Vagina (tissue), 2 donors: ENCODE measurements around the gene JAKMIP3.

Source experiments
- POLR2A ChIP-seq, 2 donors: fragments of 450-650 bp; IDR thresholded peaks; one replicate each; pipeline ENCODE4 v1.6.1; 2017; ENCODE audit warnings: antibody characterized with exemption in 2 of 2, mild to moderate bottlenecking in 2 of 2, moderate library complexity in 2 of 2
- TF ChIP-seq, protein P1 (sequence below), 3 experiments: fragments of 450-650 bp in 2 of 3; fragments of 200-600 bp in 1 of 3; sonication (generic) in 1 of 3; IDR thresholded peaks; one replicate each; pipeline ENCODE4 v1.5.1; 2017 to 2019; ENCODE audit warnings: antibody characterized with exemption in 3 of 3, mild to moderate bottlenecking in 2 of 3, moderate library complexity in 2 of 3

DNA sequence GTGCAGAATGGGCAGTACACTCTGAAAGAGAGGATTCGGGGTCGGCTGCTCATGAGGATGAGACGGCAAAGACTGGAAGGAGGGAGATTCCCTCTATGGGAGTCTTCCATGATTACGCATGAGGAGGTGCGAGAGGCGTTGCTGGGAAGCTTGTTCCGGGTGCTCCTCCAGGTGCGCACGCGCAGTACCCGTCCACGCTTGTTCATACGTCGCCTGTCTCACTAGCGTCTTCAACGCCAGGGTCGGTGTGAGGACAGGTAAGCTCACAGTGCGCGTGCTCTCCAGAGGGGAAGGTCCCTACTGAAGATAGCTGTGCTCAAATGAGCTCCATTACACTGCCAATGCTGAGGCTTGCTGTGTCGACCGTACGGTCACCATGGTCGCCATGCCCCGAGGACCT, 44.7 kb upstream of the JAKMIP3 start:
- no peak for TF ChIP-seq POLR2A (IDR thresholded peaks at IDR 0.05)
- TF ChIP-seq, protein P1, sequence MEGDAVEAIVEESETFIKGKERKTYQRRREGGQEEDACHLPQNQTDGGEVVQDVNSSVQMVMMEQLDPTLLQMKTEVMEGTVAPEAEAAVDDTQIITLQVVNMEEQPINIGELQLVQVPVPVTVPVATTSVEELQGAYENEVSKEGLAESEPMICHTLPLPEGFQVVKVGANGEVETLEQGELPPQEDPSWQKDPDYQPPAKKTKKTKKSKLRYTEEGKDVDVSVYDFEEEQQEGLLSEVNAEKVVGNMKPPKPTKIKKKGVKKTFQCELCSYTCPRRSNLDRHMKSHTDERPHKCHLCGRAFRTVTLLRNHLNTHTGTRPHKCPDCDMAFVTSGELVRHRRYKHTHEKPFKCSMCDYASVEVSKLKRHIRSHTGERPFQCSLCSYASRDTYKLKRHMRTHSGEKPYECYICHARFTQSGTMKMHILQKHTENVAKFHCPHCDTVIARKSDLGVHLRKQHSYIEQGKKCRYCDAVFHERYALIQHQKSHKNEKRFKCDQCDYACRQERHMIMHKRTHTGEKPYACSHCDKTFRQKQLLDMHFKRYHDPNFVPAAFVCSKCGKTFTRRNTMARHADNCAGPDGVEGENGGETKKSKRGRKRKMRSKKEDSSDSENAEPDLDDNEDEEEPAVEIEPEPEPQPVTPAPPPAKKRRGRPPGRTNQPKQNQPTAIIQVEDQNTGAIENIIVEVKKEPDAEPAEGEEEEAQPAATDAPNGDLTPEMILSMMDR (IDR thresholded peaks at IDR 0.05) = no peak
